ENCODE measurements around the gene SNTB2. TPM values are rescaled to one million over a fixed set of nuclear protein-coding genes. Genes with fewer than 3 reads are reported as not detected.
"Not testable (repeated sequence)": the region's sequence is repeated elsewhere in the genome, so short reads cannot be mapped to it uniquely, and the experiment has no call there.

The SNTB2 gene
- total RNA-seq (10 to 100 TPM; 11.6 to 74.4 (median 45.5) TPM), polyA plus RNA-seq (1 to 10 TPM; 4.0 to 6.4 (median 4.2) TPM)
- long read RNA-seq, donor 1 = 0 reads
- long read RNA-seq, donor 2, full-length matches to known transcripts = 1 of 1 reads
- long read RNA-seq, donor 2, partial matches to known transcripts = 0 of 1 reads
- long read RNA-seq, donor 2, other reads (novel, unspliced or antisense) = 0 of 1 reads
- long read RNA-seq, donor 3 = 0 reads
- long read RNA-seq, donor 4 = 0 reads
- long read RNA-seq, donor 5, full-length matches to known transcripts = 1 of 1 reads
- long read RNA-seq, donor 5, partial matches to known transcripts = 0 of 1 reads
- long read RNA-seq, donor 5, other reads (novel, unspliced or antisense) = 0 of 1 reads
- long read RNA-seq, donor 6, full-length matches to known transcripts = 6 of 6 reads
- long read RNA-seq, donor 6, partial matches to known transcripts = 0 of 6 reads
- long read RNA-seq, donor 6, other reads (novel, unspliced or antisense) = 0 of 6 reads
- long read RNA-seq, donor 7, full-length matches to known transcripts = 2 of 2 reads
- long read RNA-seq, donor 7, partial matches to known transcripts = 0 of 2 reads
- long read RNA-seq, donor 7, other reads (novel, unspliced or antisense) = 0 of 2 reads
- long read RNA-seq, donor 8, full-length matches to known transcripts = 3 of 3 reads
- long read RNA-seq, donor 8, partial matches to known transcripts = 0 of 3 reads
- long read RNA-seq, donor 8, other reads (novel, unspliced or antisense) = 0 of 3 reads
- long read RNA-seq, donor 9 = 0 reads
- long read RNA-seq, donor 10 = 0 reads

DNA sequence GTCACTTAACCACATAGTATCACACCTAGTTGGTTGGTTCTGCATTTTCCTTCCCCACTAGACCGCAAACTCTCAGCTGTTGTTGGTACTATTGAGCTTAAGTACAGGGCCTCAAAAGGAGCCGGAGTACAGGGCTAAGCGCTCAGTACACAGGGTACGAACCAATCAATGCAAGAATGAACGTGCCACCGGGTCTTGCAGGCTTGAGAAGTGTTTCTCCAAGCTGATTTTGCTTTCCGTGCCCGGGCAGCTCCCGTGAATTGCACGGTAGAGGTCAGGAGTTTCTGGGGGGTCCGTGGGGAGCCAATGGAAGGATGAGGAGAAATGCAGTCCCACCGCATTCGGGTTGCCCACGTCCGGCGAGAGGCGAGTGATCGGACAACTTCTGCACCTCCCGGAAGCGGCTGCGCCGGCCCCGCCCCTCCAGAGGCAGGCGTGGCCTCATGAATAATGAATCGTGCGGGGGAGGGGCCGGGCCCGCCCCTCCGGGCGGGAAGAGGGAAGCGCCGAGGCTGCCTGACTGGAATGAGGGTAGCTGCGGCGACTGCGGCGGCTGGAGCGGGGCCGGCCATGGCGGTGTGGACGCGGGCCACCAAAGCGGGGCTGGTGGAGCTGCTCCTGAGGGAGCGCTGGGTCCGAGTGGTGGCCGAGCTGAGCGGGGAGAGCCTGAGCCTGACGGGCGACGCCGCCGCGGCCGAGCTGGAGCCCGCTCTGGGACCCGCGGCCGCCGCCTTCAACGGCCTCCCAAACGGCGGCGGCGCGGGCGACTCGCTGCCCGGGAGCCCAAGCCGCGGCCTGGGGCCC, at the start of gene SNTB2:
TSS of gene SNTB2 (plus strand) at position 523 of the 804 bp plus-strand sequence. CDS start at position 526, 3 bp downstream.
- no peaks in the 10 kb centered on the region for H3K9me3 ChIP-seq
- peak; percentile 95 to 97 for DNase-seq
- H3K4me3 ChIP-seq = peak within 1 kb of the TSS; percentile 61 to 93 (median 85)
- WGBS, 5 donors = 0 to 2% (median 1%) methylated on average over 24 to 69 of the region's 69 CpGs
- TF ChIP-seq, protein P1, sequence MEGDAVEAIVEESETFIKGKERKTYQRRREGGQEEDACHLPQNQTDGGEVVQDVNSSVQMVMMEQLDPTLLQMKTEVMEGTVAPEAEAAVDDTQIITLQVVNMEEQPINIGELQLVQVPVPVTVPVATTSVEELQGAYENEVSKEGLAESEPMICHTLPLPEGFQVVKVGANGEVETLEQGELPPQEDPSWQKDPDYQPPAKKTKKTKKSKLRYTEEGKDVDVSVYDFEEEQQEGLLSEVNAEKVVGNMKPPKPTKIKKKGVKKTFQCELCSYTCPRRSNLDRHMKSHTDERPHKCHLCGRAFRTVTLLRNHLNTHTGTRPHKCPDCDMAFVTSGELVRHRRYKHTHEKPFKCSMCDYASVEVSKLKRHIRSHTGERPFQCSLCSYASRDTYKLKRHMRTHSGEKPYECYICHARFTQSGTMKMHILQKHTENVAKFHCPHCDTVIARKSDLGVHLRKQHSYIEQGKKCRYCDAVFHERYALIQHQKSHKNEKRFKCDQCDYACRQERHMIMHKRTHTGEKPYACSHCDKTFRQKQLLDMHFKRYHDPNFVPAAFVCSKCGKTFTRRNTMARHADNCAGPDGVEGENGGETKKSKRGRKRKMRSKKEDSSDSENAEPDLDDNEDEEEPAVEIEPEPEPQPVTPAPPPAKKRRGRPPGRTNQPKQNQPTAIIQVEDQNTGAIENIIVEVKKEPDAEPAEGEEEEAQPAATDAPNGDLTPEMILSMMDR (IDR thresholded peaks at IDR 0.05) = no peak
- TF ChIP-seq POLR2AphosphoS5 (IDR thresholded peaks at IDR 0.05) (peak; percentile 74 to 95 (median 94)), EP300 (IDR thresholded peaks at IDR 0.05) (no peak), POLR2A (IDR thresholded peaks at IDR 0.05) (peak in 2 of 4 donors; percentile 19 to 69)
- peak within 1 kb of the TSS; percentile 93 to 99 (median 94) for H3K27ac ChIP-seq
- no peaks in the 10 kb centered on the region for H3K27me3 ChIP-seq
- intact Hi-C loops (cut with DNase I; ENCODE audit: low total_unique reads) = no loop called here
- H3K36me3 ChIP-seq = no peaks in the 10 kb centered on the region
- peaks cover 31 to 64% (median 48%) of the 10 kb centered on the region in 4 donors for H3K4me1 ChIP-seq

DNA sequence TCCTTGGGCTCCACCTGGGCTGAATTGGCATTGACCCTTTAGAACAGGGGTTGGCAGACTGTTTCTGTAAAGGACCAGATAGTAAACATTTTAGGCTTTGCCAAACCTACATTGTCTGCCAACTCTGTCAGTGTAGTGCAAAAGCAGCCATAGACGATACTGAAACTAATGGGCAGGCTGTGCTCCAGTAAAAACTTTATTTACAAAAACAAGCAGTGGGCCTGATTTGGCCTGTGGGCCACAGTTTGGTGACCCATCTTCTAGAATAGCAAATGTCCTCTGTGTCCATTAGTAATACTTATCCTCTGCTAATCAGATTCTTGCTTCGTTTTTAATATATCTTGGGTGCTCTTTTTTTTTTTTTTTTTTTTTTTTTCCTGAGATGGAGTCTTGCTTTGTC, 48.4 kb upstream of the SNTB2 start:
- TF ChIP-seq POLR2A (IDR thresholded peaks at IDR 0.05) = no peak
- TF ChIP-seq, protein P1 (IDR thresholded peaks at IDR 0.05) = no peak
- no peak for TF ChIP-seq EP300 (IDR thresholded peaks at IDR 0.05)
- no peak for TF ChIP-seq POLR2AphosphoS5 (IDR thresholded peaks at IDR 0.05)
- Histone ChIP-seq H3K27ac (no peak overlapping the region), H3K36me3 (peaks cover 15 to 78% (median 72%) of the 10 kb centered on the region in 4 donors), H3K4me1 (peaks cover under 1 to 18% (median 9%) of the 10 kb centered on the region in 4 donors), H3K27me3 (no peaks in the 10 kb centered on the region), H3K4me3 (no peak overlapping the region), H3K9me3 (no peaks in the 10 kb centered on the region)
- no peak for DNase-seq
- WGBS, 5 donors = 74 to 84% (median 81%) methylated on average over 2 of the region's 2 CpGs
- intact Hi-C loops (cut with DNase I; ENCODE audit: low total_unique reads) = no loop called here

DNA sequence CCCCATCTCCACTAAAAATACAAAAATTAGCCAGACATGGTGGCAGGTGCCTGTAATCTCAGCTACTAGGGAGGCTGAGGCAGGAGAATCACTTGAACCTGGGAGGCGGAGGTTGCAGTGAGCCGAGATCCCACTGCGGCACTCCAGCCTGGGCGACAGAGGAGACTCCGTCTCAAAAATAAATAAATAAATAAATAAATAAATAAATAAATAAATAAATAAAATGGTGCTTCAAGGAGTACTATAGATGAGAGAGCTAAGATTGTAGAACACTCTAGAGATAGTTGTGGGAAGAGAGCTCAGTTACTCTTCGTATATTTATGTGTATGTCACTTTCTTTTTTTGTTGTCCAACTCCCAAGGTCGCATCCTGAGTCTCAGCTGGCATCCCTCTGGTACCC, 47.5 kb upstream of the SNTB2 start:
- DNase-seq; H3K27ac ChIP-seq; H3K4me1 ChIP-seq; H3K4me3 ChIP-seq; H3K9me3 ChIP-seq; H3K27me3 ChIP-seq; intact Hi-C loops (cut with DNase I; ENCODE audit: low total_unique reads): not testable (repeated sequence)
- WGBS, 5 donors = 94 to 97% (median 95%) methylated on average over 7 of the region's 7 CpGs
- peaks cover 17 to 86% (median 81%) of the 10 kb centered on the region in 4 donors for H3K36me3 ChIP-seq

DNA sequence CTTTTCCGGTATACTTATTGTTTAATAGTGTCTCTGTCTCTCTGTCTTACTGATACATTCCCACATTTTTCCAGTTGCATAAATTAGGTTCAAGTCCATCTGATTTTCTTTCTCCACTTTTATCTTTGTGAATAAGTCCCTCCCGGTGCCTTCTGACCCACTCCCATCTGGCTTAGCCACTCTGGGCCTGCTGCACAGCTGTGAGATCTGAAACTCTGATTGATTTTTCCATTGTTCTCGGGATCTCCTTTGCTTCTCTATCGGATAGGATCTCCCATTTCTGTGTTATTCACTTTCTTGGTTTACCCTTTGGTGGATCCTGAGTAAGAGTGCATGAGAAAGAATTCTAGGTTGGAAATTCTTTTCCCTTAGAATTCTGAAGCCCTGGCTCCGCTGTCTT, 46.0 kb upstream of the SNTB2 start:
- Histone ChIP-seq H3K4me3 (no peak overlapping the region), H3K36me3 (peaks cover 17 to 95% (median 91%) of the 10 kb centered on the region in 4 donors), H3K9me3 (no peaks in the 10 kb centered on the region), H3K4me1 (peaks cover 0 to 9% (median 4%) of the 10 kb centered on the region in 4 donors), H3K27me3 (no peaks in the 10 kb centered on the region), H3K27ac (no peak overlapping the region)
- no peak for TF ChIP-seq POLR2A (IDR thresholded peaks at IDR 0.05)
- DNase-seq = no peak
- 80 to 92% (median 82%) methylated on average over 5 of the region's 5 CpGs for WGBS, 5 donors
- intact Hi-C loops (cut with DNase I; ENCODE audit: low total_unique reads) = no loop called here

DNA sequence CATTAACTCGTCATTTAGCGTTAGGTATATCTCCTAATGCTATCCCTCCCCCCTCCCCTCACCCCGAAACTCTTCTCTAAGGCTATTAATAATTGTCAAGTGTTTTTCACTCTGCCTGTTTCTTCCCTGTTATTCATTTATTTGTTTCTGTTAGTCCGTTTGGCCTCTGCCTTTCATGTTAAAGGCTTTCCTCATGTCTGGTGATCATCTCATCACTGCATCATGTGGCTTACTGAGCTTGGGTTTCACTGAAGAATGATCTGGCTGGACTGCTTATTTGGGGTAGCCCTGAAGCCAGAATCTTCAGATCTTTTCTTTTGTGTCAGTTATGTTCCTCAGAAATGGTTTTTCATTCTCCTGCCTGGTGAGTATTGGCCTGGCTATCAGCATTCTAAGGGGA, 45.0 kb upstream of the SNTB2 start:
- no peaks in the 10 kb centered on the region for H3K27me3 ChIP-seq
- intact Hi-C loops (cut with DNase I; ENCODE audit: low total_unique reads) = no loop called here
- no peaks in the 10 kb centered on the region for H3K9me3 ChIP-seq
- H3K36me3 ChIP-seq = peaks cover 21 to 99% (median 92%) of the 10 kb centered on the region in 4 donors
- peaks cover 0 to 9% (median 4%) of the 10 kb centered on the region in 4 donors for H3K4me1 ChIP-seq
- 82 to 93% (median 91%) methylated on average over 2 to 4 of the region's 4 CpGs for WGBS, 5 donors
- no peak for DNase-seq
- no peak overlapping the region for H3K27ac ChIP-seq
- no peak overlapping the region for H3K4me3 ChIP-seq
- TF ChIP-seq POLR2AphosphoS5 (IDR thresholded peaks at IDR 0.05) = no peak
- TF ChIP-seq, protein P1 (IDR thresholded peaks at IDR 0.05) = no peak
- TF ChIP-seq EP300 (IDR thresholded peaks at IDR 0.05) = no peak
- TF ChIP-seq POLR2A (IDR thresholded peaks at IDR 0.05) = no peak
